Muscle of leg (tissue), 16 donors: ENCODE data around the gene ZIC4. TPM values are rescaled to one million over a fixed set of nuclear protein-coding genes. Genes with fewer than 3 reads are reported as not detected.
A peak's percentile ranks its signal among the peaks of the same experiment; 100 is the strongest.

ENCODE experiments used
- DNase-seq: peaks from one replicate; pipeline ENCODE4 v3.0.0; 2013
- H3K27ac ChIP-seq: one replicate; pipeline ENCODE4 v1.5.1; 2013; ENCODE audit warnings: mild to moderate bottlenecking, low read length, control low read depth
- H3K27me3 ChIP-seq: one replicate; pipeline ENCODE4 v1.6.1; 2013; ENCODE audit warnings: low read length; ENCODE audit not compliant: control insufficient read depth, insufficient read depth
- H3K36me3 ChIP-seq: one replicate; pipeline ENCODE4 v1.6.1; 2013; ENCODE audit warnings: low read length; ENCODE audit not compliant: control insufficient read depth, insufficient read depth
- H3K4me1 ChIP-seq: one replicate; pipeline ENCODE4 v1.6.1; 2013; ENCODE audit warnings: low read length; ENCODE audit not compliant: control insufficient read depth, insufficient read depth
- H3K4me3 ChIP-seq: one replicate; pipeline ENCODE4 v1.5.1; 2013; ENCODE audit warnings: low read length, control low read depth
- H3K9me3 ChIP-seq: replicated peaks from 2 replicates; pipeline ENCODE4 v1.6.1; 2013; ENCODE audit warnings: low read depth, low read length; ENCODE audit not compliant: control insufficient read depth
- WGBS: methylation state at CpG from one replicate; pipeline ENCODE4 v1.1.5; 2013; ENCODE audit warnings: missing lambda C conversion rate; ENCODE audit not compliant: insufficient coverage; 5-methylcytosine and 5-hydroxymethylcytosine counted together
- long read RNA-seq, 11 donors: transcript quantifications; one replicate each; lab custom pipeline, GENCODE V29; 2026
- polyA plus RNA-seq, 8 donors: library from polyadenylated mRNA; unstranded; fragments of 120-200 nt; gene quantifications; one replicate each; pipeline versions ENCODE4 v1.2.1 to v1.2.3, GENCODE V29; 2013; ENCODE audit warnings: inconsistent platforms in 1 of 8, low replicate concordance in 1 of 8; ENCODE audit not compliant: insufficient read length in 8 of 8, insufficient read depth in 1 of 8
- total RNA-seq: library from RNA; stranded (reverse); fragments of 120-200 nt; gene quantifications from one replicate; pipeline ENCODE4 v1.2.4, GENCODE V29; 2013

The ZIC4 gene
- total RNA-seq, result 1.1 TPM
- polyA plus RNA-seq, result 1 to 10 TPM; 2.4 to 6.1 (median 3.9) TPM
- long read RNA-seq, donor 1, partial matches to known transcripts, result 0 of 1 reads
- long read RNA-seq, donor 1, other reads (novel, unspliced or antisense), result 0 of 1 reads
- long read RNA-seq, donor 2, result 0 reads
- long read RNA-seq, donor 3, result 0 reads
- long read RNA-seq, donor 4, result 0 reads
- long read RNA-seq, donor 5, partial matches to known transcripts, result 0 of 1 reads
- long read RNA-seq, donor 5, other reads (novel, unspliced or antisense), result 0 of 1 reads
- long read RNA-seq, donor 6, result 0 reads
- long read RNA-seq, donor 7, partial matches to known transcripts, result 5 of 7 reads
- long read RNA-seq, donor 7, other reads (novel, unspliced or antisense), result 0 of 7 reads
- long read RNA-seq, donor 8, result 0 reads
- long read RNA-seq, donor 9, result 0 reads
- long read RNA-seq, donor 10, result 0 reads
- long read RNA-seq, donor 11, result 0 reads

DNA sequence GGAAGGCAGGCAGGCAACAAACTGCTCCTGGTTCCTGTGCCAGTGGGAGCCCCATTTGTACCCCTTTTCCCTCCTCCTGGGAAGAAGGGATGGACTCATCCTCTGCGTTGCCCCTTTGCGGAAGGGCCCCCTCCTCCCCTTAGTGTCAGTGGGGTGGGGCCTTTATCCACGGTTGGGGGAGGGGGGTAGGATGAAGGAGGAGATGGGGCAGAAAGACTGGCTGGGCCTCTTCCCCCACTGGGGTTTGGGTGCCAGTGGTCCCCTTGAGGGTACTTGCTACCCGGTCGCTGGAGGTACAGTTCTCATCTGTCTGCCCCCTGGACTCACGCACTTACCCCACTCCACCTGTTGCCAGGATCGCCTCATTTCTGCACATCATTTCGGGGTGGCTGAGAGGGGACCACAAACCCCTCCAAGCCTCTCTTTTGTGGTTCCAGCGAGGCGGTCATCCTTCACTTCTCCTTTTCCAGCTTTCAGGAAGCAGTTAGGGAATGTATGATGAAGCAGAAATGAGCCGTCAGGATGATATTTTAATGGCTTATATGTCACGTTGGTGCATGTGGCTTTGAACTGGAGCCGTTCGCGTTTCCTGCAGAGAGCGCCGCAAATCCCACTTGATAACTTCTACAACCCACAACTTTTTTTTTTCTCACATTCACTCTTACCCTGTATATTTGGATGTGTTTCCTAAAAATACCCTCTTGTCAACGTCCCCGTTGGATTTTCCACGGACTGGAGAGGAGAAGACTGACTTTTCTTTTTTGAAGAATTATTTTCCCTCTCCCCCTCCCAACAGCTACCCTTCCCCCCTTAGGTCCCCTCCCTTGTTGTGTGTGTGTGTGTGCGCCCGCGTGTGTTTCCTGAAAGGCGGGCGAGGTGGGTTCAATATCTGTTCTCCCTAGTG, at the start of gene ZIC4:
Gene ZIC4, minus strand, starts transcription at position 516 of the 904 bp plus-strand sequence. CDS start 3,746 bp downstream, outside the sequence.
- no peak within 1 kb of the TSS for H3K4me3 ChIP-seq
- no peaks in the 10 kb centered on the region for H3K9me3 ChIP-seq
- peaks cover 84% of the 10 kb centered on the region for H3K27me3 ChIP-seq
- H3K36me3 ChIP-seq, result no peaks in the 10 kb centered on the region
- peaks cover 15% of the 10 kb centered on the region for H3K4me1 ChIP-seq
- 15% methylated on average over 2 of the region's 25 CpGs for WGBS
- H3K27ac ChIP-seq, result no peak within 1 kb of the TSS
- DNase-seq, result no peak

DNA sequence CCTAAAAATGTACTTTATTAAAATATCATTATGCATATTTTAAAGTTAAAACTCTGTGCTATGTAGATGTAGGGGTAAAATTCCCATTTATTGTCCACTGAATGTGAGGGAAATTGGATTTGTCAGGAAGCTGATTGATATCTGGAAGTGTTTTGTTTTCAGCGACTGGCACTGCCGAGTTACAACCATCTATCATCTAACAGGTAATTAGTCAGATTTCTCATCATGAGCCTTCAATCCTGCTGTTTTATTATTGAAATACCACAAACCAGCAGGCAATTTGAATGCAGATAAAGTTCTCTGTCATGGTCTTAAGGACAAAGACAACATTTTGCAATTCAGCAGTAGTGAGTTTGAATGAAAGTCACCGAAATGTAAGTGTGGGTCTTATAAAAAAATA, 43.3 kb upstream of the ZIC4 start:
- no peaks in the 10 kb centered on the region for H3K27me3 ChIP-seq
- WGBS, result no CpG with 5 or more reads among the region's 3 CpGs
- H3K36me3 ChIP-seq, result no peaks in the 10 kb centered on the region
- H3K27ac ChIP-seq, result no peak overlapping the region
- no peaks in the 10 kb centered on the region for H3K4me1 ChIP-seq
- no peaks in the 10 kb centered on the region for H3K9me3 ChIP-seq
- H3K4me3 ChIP-seq, result no peak overlapping the region
- DNase-seq, result no peak

DNA sequence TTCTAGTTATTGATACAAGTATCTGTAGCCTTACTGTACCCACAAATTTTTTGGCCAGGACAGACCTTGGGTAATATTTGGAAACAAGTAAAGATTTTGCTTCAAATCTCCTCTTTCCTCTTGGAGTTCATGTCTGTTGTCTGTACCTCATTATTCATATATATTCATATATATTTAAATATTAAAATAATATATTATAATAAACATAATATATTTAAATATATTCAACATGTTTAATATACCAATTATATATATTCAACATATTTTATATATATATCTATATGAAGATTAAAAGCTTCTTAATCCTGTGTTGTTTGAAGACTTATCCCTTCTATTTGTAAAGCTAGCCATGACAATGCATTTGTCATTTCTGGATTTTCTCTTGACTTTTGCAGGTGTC, 40.9 kb upstream of the ZIC4 start:
- Histone ChIP-seq H3K36me3 (no peaks in the 10 kb centered on the region), H3K27me3 (no peaks in the 10 kb centered on the region), H3K27ac (no peak overlapping the region), H3K4me1 (no peaks in the 10 kb centered on the region), H3K9me3 (no peaks in the 10 kb centered on the region), H3K4me3 (no peak overlapping the region)
- DNase-seq, result no peak

DNA sequence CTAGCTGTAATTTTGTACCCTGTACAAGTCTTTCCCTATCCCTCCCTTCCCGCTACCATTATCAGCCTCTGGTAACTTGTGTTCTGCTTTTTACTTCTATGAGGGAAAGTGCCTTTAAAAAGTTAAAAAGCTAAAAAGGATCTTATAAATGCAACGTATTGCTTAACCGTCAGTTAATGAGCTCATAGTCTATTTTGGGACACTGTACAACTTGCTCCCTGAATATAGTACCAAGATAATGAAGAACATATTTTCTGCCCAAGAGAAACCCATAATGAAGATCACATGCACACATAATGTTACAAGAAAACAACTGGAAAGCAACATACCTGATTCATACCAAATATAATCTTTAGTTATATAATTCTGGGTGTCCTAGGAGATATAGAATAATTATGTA, 25.4 kb upstream of the ZIC4 start:
- peak; percentile 20 for DNase-seq
- H3K27ac ChIP-seq, result no peak overlapping the region
- WGBS, result no CpG with 5 or more reads among the region's 3 CpGs
- no peaks in the 10 kb centered on the region for H3K4me1 ChIP-seq
- H3K36me3 ChIP-seq, result no peaks in the 10 kb centered on the region
- H3K9me3 ChIP-seq, result no peaks in the 10 kb centered on the region
- H3K4me3 ChIP-seq, result no peak overlapping the region
- H3K27me3 ChIP-seq, result peaks cover 3% of the 10 kb centered on the region

- Histone ChIP-seq H3K36me3 (no peaks in the 10 kb centered on the region), H3K4me1 (no peaks in the 10 kb centered on the region), H3K4me3 (no peak overlapping the region), H3K9me3 (no peaks in the 10 kb centered on the region), H3K27ac (no peak overlapping the region), H3K27me3 (peaks cover 16% of the 10 kb centered on the region)
- WGBS, result no CpG with 5 or more reads among the region's 2 CpGs
- DNase-seq, result no peak
Observed at GRCh38 chr3:147428754-147429153, 22.4 kb upstream of the ZIC4 start.

DNA sequence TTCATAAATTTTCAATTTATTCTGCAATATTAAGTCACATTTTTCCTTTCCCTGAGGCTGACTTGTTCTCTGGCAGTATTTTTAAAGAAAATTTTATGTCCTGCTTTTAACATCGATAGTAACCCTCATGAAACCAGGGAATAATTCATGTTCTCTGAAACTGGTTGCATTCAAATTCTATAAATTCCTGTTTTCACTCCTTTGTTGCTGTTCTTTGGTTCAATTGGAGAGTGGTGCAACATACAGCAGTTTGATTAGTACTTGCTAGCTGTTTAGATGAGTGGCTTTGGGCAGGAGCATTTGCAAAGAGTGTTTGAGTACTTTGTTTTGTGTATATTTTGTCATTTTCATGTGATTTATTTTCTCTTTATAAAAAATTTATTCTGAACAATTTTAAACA, 22.0 kb upstream of the ZIC4 start:
- Histone ChIP-seq H3K4me1 (no peaks in the 10 kb centered on the region), H3K27ac (no peak overlapping the region), H3K36me3 (no peaks in the 10 kb centered on the region), H3K4me3 (no peak overlapping the region), H3K9me3 (no peaks in the 10 kb centered on the region), H3K27me3 (peaks cover 20% of the 10 kb centered on the region)
- no peak for DNase-seq
- WGBS, result no CpG with 5 or more reads among the region's 1 CpG

DNA sequence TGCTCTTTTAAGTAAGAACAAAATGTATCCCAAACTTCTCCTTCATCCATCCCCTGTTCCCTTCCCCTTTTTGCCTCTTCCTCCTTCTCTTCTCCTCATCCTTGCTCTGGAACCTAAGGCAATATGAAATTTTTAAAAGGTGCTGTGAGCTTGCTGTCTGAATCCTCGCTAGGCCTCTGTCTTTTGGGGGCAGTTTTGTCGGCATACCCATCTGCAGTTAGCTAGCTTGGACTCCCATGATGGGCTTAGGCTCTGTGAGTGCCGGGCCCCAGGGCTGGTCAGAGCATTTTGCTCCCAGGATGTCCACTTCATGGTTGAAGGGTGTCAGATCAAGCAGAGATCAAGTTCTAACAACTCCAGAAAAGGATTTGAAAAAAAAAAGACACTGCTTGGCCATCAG, 21.4 kb upstream of the ZIC4 start:
- DNase-seq, result no peak
- 65% methylated on average over 3 of the region's 3 CpGs for WGBS
- Histone ChIP-seq H3K9me3 (no peaks in the 10 kb centered on the region), H3K4me3 (no peak overlapping the region), H3K36me3 (no peaks in the 10 kb centered on the region), H3K27ac (no peak overlapping the region), H3K4me1 (peaks cover 3% of the 10 kb centered on the region), H3K27me3 (peaks cover 26% of the 10 kb centered on the region)

DNA sequence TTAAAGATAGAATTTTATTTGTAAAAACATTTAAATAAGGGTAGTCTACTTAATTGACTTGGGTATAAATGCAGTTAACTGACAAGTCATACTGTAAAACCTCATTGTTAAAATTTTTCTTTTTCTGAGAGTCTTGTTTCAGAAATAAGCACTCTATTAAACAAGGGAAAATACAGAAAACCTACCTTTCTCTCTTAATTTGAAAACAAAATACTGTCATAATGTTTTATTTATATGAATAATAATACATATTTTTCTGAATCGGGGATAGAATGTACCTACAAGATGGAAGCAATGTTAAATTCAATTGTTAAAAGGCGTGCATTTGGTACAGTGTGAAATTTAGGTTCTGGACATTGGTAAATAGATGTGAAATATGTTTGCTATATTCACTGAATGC, 20.6 kb upstream of the ZIC4 start:
- peaks cover 3% of the 10 kb centered on the region for H3K4me1 ChIP-seq
- H3K27ac ChIP-seq, result no peak overlapping the region
- no peak for DNase-seq
- H3K36me3 ChIP-seq, result no peaks in the 10 kb centered on the region
- no peaks in the 10 kb centered on the region for H3K9me3 ChIP-seq
- WGBS, result no CpG with 5 or more reads among the region's 2 CpGs
- H3K4me3 ChIP-seq, result no peak overlapping the region
- peaks cover 32% of the 10 kb centered on the region for H3K27me3 ChIP-seq

GRCh38 chr3:147425388-147425850, 19.1 kb upstream of the ZIC4 start:
- Histone ChIP-seq H3K9me3 (no peaks in the 10 kb centered on the region), H3K27me3 (peaks cover 47% of the 10 kb centered on the region), H3K4me1 (peaks cover 3% of the 10 kb centered on the region), H3K27ac (no peak overlapping the region), H3K36me3 (no peaks in the 10 kb centered on the region), H3K4me3 (no peak overlapping the region)
- DNase-seq, result peak; percentile 1
- no CpG with 5 or more reads among the region's 1 CpG for WGBS
